Measurements from ENCODE around the gene MSMO1. TPM values are rescaled to one million over a fixed set of nuclear protein-coding genes. Genes with fewer than 3 reads are reported as not detected.

MSMO1 gene
- total and polyA plus RNA-seq, 2 donors = 19.2 to 26.8 TPM

DNA sequence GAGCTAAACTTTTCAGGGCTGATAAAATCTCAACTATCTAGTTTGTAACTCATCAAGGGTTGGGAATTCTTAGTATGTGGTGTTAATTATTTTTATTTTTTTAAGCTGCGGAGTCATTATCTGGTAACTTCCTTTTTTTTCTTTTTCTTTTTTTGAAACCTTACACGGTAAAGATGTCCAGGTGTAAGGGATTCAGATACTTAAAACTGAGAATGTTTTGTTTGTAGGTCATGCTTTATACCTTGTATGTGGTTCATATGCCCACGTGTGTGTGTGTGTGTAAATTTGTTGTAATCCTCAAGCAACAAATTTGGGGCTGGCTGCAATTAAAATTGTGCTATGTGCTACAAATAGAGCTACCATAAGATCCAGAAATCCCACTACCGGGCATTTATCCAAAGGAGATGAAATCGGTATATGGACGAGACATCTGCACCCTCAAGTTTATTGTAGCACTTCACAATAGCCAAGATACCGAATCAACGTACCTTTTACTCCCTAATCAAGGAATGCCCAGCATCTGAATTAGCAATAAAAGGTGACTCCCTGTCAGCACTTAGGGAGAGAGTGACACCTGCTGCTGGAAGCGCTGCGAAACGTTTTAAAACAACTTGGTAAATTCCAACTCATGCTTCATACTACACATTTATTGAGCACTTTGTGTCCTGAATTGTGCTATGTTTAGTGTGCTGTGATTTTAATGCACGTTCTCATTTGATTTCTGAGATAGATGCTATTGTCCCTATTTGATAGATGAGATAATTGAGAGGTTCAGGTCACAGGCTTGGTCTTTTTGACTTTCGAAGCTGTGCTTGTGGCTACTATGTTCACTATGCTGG, 16.1 kb downstream of the MSMO1 start:
- Histone ChIP-seq H3K4me3 (ENCODE audit: low read length in 2 of 2) (no peak overlapping the region), H3K27ac (ENCODE audit: low read depth in 1 of 2, low read length in 1 of 2) (no peak overlapping the region), H3K9me3 (ENCODE audit: control insufficient read depth in 2 of 2, insufficient read depth in 1 of 2, low read length in 1 of 2) (no peaks in the 10 kb centered on the region), H3K4me1 (ENCODE audit: control insufficient read depth in 2 of 2, insufficient read depth in 2 of 2, low read length in 2 of 2) (no peaks in the 10 kb centered on the region), H3K27me3 (ENCODE audit: control insufficient read depth in 2 of 2, insufficient read depth in 1 of 2, low read length in 1 of 2) (no peaks in the 10 kb centered on the region), H3K36me3 (ENCODE audit: control insufficient read depth in 2 of 2, insufficient read depth in 2 of 2, low read length in 1 of 2) (peaks cover 3 to 19% of the 10 kb centered on the region in 2 donors)
- DNase-seq (ENCODE audit: low read depth in 6 of 9, low spot score in 9 of 9) = peak in 3 of 9 donors; percentile 18 to 29 (median 21)
- WGBS = 89% methylated on average over 13 of the region's 13 CpGs

- Histone ChIP-seq H3K36me3 (ENCODE audit: control insufficient read depth in 2 of 2, insufficient read depth in 2 of 2, low read length in 1 of 2) (peaks cover 0 to 8% of the 10 kb centered on the region in 2 donors), H3K27me3 (ENCODE audit: control insufficient read depth in 2 of 2, insufficient read depth in 1 of 2, low read length in 1 of 2) (no peaks in the 10 kb centered on the region), H3K9me3 (ENCODE audit: control insufficient read depth in 2 of 2, insufficient read depth in 1 of 2, low read length in 1 of 2) (no peaks in the 10 kb centered on the region), H3K27ac (ENCODE audit: low read depth in 1 of 2, low read length in 1 of 2) (no peak overlapping the region), H3K4me1 (ENCODE audit: control insufficient read depth in 2 of 2, insufficient read depth in 2 of 2, low read length in 2 of 2) (no peaks in the 10 kb centered on the region), H3K4me3 (ENCODE audit: low read length in 2 of 2) (no peak overlapping the region)
- no peak for DNase-seq (ENCODE audit: low read depth in 6 of 9, low spot score in 9 of 9)
- WGBS = 91% methylated on average over 10 of the region's 10 CpGs
Measured at GRCh38 chr4:165345666-165346417, 18.4 kb downstream of the MSMO1 start.

- H3K27me3 ChIP-seq (ENCODE audit: control insufficient read depth in 2 of 2, insufficient read depth in 1 of 2, low read length in 1 of 2) = no peaks in the 10 kb centered on the region
- no peak overlapping the region for H3K27ac ChIP-seq (ENCODE audit: low read depth in 1 of 2, low read length in 1 of 2)
- DNase-seq (ENCODE audit: low read depth in 6 of 9, low spot score in 9 of 9) = no peak
- no peaks in the 10 kb centered on the region for H3K4me1 ChIP-seq (ENCODE audit: control insufficient read depth in 2 of 2, insufficient read depth in 2 of 2, low read length in 2 of 2)
- no peak overlapping the region for H3K4me3 ChIP-seq (ENCODE audit: low read length in 2 of 2)
- no peaks in the 10 kb centered on the region for H3K9me3 ChIP-seq (ENCODE audit: control insufficient read depth in 2 of 2, insufficient read depth in 1 of 2, low read length in 1 of 2)
- WGBS = 82% methylated on average over 3 of the region's 3 CpGs
- H3K36me3 ChIP-seq (ENCODE audit: control insufficient read depth in 2 of 2, insufficient read depth in 2 of 2, low read length in 1 of 2) = no peaks in the 10 kb centered on the region
Measured at GRCh38 chr4:165347647-165348569, 20.4 kb downstream of the MSMO1 start.

GRCh38 chr4:165351359-165352130, 24.1 kb downstream of the MSMO1 start:
- no peaks in the 10 kb centered on the region for H3K4me1 ChIP-seq (ENCODE audit: control insufficient read depth in 2 of 2, insufficient read depth in 2 of 2, low read length in 2 of 2)
- no peaks in the 10 kb centered on the region for H3K27me3 ChIP-seq (ENCODE audit: control insufficient read depth in 2 of 2, insufficient read depth in 1 of 2, low read length in 1 of 2)
- H3K36me3 ChIP-seq (ENCODE audit: control insufficient read depth in 2 of 2, insufficient read depth in 2 of 2, low read length in 1 of 2) = no peaks in the 10 kb centered on the region
- no peak overlapping the region for H3K4me3 ChIP-seq (ENCODE audit: low read length in 2 of 2)
- no peak for DNase-seq (ENCODE audit: low read depth in 6 of 9, low spot score in 9 of 9)
- no peaks in the 10 kb centered on the region for H3K9me3 ChIP-seq (ENCODE audit: control insufficient read depth in 2 of 2, insufficient read depth in 1 of 2, low read length in 1 of 2)
- 94% methylated on average over 5 of the region's 5 CpGs for WGBS
- no peak overlapping the region for H3K27ac ChIP-seq (ENCODE audit: low read depth in 1 of 2, low read length in 1 of 2)

GRCh38 chr4:165355900-165356300, 28.4 kb downstream of the MSMO1 start:
- H3K4me3 ChIP-seq (ENCODE audit: low read length in 2 of 2) = no peak overlapping the region

DNA sequence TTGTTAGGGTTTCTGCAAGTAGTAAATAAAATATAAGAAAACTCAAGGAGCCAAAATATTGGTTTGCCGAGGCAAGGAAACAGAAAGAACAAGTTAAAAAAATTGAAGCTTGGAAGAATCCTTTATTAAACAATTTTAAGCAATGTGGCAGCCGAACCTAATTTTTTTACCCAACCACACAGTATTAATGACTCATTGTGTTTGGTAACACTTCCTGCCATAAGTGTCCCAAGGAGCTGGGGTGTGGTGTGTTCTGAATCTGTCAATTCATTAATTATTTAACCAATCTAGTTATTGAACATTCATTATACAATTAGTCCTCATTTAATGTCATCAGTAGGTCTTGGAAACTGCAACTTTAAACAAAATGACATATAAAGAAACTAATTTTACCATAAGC, 32.0 kb downstream of the MSMO1 start:
- Histone ChIP-seq H3K4me3 (ENCODE audit: low read length in 2 of 2) (no peak overlapping the region), H3K4me1 (ENCODE audit: control insufficient read depth in 2 of 2, insufficient read depth in 2 of 2, low read length in 2 of 2) (no peaks in the 10 kb centered on the region), H3K27me3 (ENCODE audit: control insufficient read depth in 2 of 2, insufficient read depth in 1 of 2, low read length in 1 of 2) (peaks cover 0 to 11% of the 10 kb centered on the region in 2 donors), H3K9me3 (ENCODE audit: control insufficient read depth in 2 of 2, insufficient read depth in 1 of 2, low read length in 1 of 2) (no peaks in the 10 kb centered on the region), H3K27ac (ENCODE audit: low read depth in 1 of 2, low read length in 1 of 2) (no peak overlapping the region), H3K36me3 (ENCODE audit: control insufficient read depth in 2 of 2, insufficient read depth in 2 of 2, low read length in 1 of 2) (no peaks in the 10 kb centered on the region)
- DNase-seq (ENCODE audit: low read depth in 6 of 9, low spot score in 9 of 9) = no peak
- WGBS = 82% methylated on average over 2 of the region's 2 CpGs

More at GRCh38 chr4:165355900-165356300, 28.4 kb downstream of the MSMO1 start:
- Histone ChIP-seq H3K27me3 (ENCODE audit: control insufficient read depth in 2 of 2, insufficient read depth in 1 of 2, low read length in 1 of 2) (peaks cover 0 to 6% of the 10 kb centered on the region in 2 donors), H3K36me3 (ENCODE audit: control insufficient read depth in 2 of 2, insufficient read depth in 2 of 2, low read length in 1 of 2) (no peaks in the 10 kb centered on the region), H3K4me1 (ENCODE audit: control insufficient read depth in 2 of 2, insufficient read depth in 2 of 2, low read length in 2 of 2) (no peaks in the 10 kb centered on the region), H3K27ac (ENCODE audit: low read depth in 1 of 2, low read length in 1 of 2) (no peak overlapping the region), H3K9me3 (ENCODE audit: control insufficient read depth in 2 of 2, insufficient read depth in 1 of 2, low read length in 1 of 2) (no peaks in the 10 kb centered on the region)
- peak in 4 of 9 donors; percentile 9 to 41 (median 24) for DNase-seq (ENCODE audit: low read depth in 6 of 9, low spot score in 9 of 9)
- 19% methylated on average over 2 of the region's 2 CpGs for WGBS

- WGBS = 93% methylated on average over 6 of the region's 6 CpGs
- DNase-seq (ENCODE audit: low read depth in 6 of 9, low spot score in 9 of 9) = no peak
- H3K27ac ChIP-seq (ENCODE audit: low read depth in 1 of 2, low read length in 1 of 2) = no peak overlapping the region
- no peak overlapping the region for H3K4me3 ChIP-seq (ENCODE audit: low read length in 2 of 2)
- no peaks in the 10 kb centered on the region for H3K36me3 ChIP-seq (ENCODE audit: control insufficient read depth in 2 of 2, insufficient read depth in 2 of 2, low read length in 1 of 2)
- no peaks in the 10 kb centered on the region for H3K9me3 ChIP-seq (ENCODE audit: control insufficient read depth in 2 of 2, insufficient read depth in 1 of 2, low read length in 1 of 2)
- peaks cover 0 to 11% of the 10 kb centered on the region in 2 donors for H3K27me3 ChIP-seq (ENCODE audit: control insufficient read depth in 2 of 2, insufficient read depth in 1 of 2, low read length in 1 of 2)
- no peaks in the 10 kb centered on the region for H3K4me1 ChIP-seq (ENCODE audit: control insufficient read depth in 2 of 2, insufficient read depth in 2 of 2, low read length in 2 of 2)
Measured at GRCh38 chr4:165360041-165360695, 32.7 kb downstream of the MSMO1 start.

Data from thymus (tissue), 11 donors.